Heart right ventricle (tissue), 16 donors: ENCODE results near the gene ADRA2A. TPM values are rescaled to one million over a fixed set of nuclear protein-coding genes. Genes with fewer than 3 reads are reported as not detected.

Source experiments
- ATAC-seq, 8 donors: fragments of 200-7000 bp; cut with Tn5 transposase; one replicate each; pipeline ENCODE4 v1.9.1; 2020; ENCODE audit warnings: mild to moderate bottlenecking in 8 of 8, moderate library complexity in 8 of 8, moderate number of reproducible peaks in 1 of 8
- DNase-seq, 2 donors: peaks; one replicate each; pipeline ENCODE4 v3.0.0-alpha.2; 2020
- H3K27ac ChIP-seq, 10 donors: fragments of 200-600 bp; sonication (generic) in 2 of 10; one replicate each; pipeline versions ENCODE4 v1.5.0 to v1.8.0; 2020 to 2022; ENCODE audit warnings: mild to moderate bottlenecking in 3 of 10
- H3K27me3 ChIP-seq, 7 donors: fragments of 200-600 bp; one replicate each; pipeline ENCODE4 v1.8.0; 2021 to 2022; ENCODE audit warnings: mild to moderate bottlenecking in 2 of 7
- H3K36me3 ChIP-seq, 9 donors: fragments of 200-600 bp; sonication (generic) in 1 of 9; one replicate each; pipeline versions ENCODE4 v1.5.0 to v1.8.0; 2020 to 2022; ENCODE audit warnings: mild to moderate bottlenecking in 2 of 9
- H3K4me1 ChIP-seq, 9 donors: fragments of 200-600 bp; sonication (generic) in 1 of 9; one replicate each; pipeline versions ENCODE4 v1.5.0 to v1.8.0; 2020 to 2022; ENCODE audit warnings: mild to moderate bottlenecking in 4 of 9
- H3K4me3 ChIP-seq, 10 donors: fragments of 200-600 bp; sonication (generic) in 2 of 10; one replicate each; pipeline versions ENCODE4 v1.5.0 to v1.8.0; 2020 to 2022; ENCODE audit warnings: mild to moderate bottlenecking in 7 of 10, moderate library complexity in 2 of 10
- H3K9me3 ChIP-seq, 11 donors: fragments of 200-600 bp in 10 of 11; sonication (generic) in 2 of 11; one replicate each; pipeline versions ENCODE4 v1.5.0 to v1.8.0; 2013 to 2022; ENCODE audit warnings: mild to moderate bottlenecking in 2 of 11, control low read depth in 1 of 11, moderate library complexity in 1 of 11
- WGBS, 2 donors: extraction: QIAGEN DNeasy Blood & Tissue Kit; methylation state at CpG; one replicate each; pipeline ENCODE4 v1.1.7; 2013; ENCODE audit warnings: inconsistent platforms in 1 of 2; 5-methylcytosine and 5-hydroxymethylcytosine counted together
- intact Hi-C, 10 donors: fragments of 100-400 bp; cut with DNase I; formaldehyde crosslinking; loops; one replicate each; pipeline versions ENCODE4 v1.11.1 to v1.14.2; 2022
- polyA plus RNA-seq, 2 donors: library from polyadenylated mRNA; stranded (reverse); fragments of 200-250 nt; gene quantifications; one replicate each; pipeline ENCODE4 v1.2.3, GENCODE V29; 2013
- total RNA-seq, 10 donors: library from RNA; stranded (reverse); fragmentation: NEBNext Ultra II Directional in 3 of 10; extraction: Animal tissue kit (Norgen Biotek cat#: 25700) in 3 of 10; gene quantifications; one replicate each; pipeline versions ENCODE4 v1.2.1 to v1.2.4, GENCODE V29; 2021 to 2023
- TF ChIP-seq, protein P1 (sequence below), 9 donors: fragments of 200-600 bp; sonication (generic) in 2 of 9; IDR thresholded peaks; one replicate each; pipeline versions ENCODE4 v1.5.0 to v1.8.0; 2021 to 2022; ENCODE audit warnings: antibody characterized with exemption in 9 of 9, mild to moderate bottlenecking in 5 of 9, moderate library complexity in 1 of 9
- donor health status: Arrhythmogenic right ventricular cardiomyopathy.
- donor health status: ischemic (EF 13 %, LVEDD 7.1; RV severe dilation, severe dysfunction).
- donor health status: healthy with polysubstance abuse.
- donor health status: DM: no; HTN: yes; CAD: no.
- donor health status: DM: no; HTN: no; CAD: no.
- donor health status: ischemic (EF 25% LVEDD 6.9; RV normal size, moderate dysfunction).
- donor health status: ischemic (EF 25% LVEDD 5.7; RV mildly dilated, moderate dysfunction).
- donor health status: healthy.
- donor health status: DM: yes; HTN: yes; CAD: no.
- donor health status: Ischemic cardiomyopathy.
- donor health status: ischemic (EF 35%, LVEDD 5.7; RV mildly dilated, moderate dysfunction).
- donor health status: nonischemic (EF 11% LVEDD 7.7; RV severe dilation, severe dysfunction).
- donor health status: DM: yes; HTN: yes; CAD: no.
- donor health status: PGD.
- donor health status: ischemic (EF 29% LVEDD 5.4; RV normal size, mild dysfunction).
- donor health status: nonischemic (EF 23%, LVEDD 6.1; RV moderate dilation, normal function).

The ADRA2A gene
- total and polyA plus RNA-seq, 12 donors: 0.29 to 1.4 (median 0.66) TPM

DNA sequence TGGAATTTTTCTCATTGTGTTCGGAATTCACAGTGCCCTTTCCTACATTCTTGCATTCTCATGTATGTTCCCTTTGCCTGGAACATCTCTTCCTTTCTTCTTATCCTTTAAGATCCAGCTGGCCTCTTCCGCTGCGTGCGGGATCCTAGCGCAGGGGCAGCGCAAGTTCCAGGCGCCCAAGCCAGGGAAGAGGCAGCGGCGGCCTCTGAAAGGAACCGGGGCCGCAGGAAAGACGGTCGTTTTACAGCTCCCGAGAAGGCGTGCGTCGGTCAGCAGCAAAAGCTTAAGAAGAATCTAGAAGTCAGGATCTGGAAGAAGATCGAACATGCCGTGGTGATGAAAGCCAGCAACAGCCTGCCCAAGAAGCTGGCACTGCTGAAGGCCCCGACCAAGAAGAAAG lies 28.0 kb downstream of the ADRA2A start:
- Histone ChIP-seq H3K27me3 (peaks cover 0 to 12% (median 0%) of the 10 kb centered on the region in 7 donors), H3K27ac (no peak overlapping the region), H3K4me1 (no peaks in the 10 kb centered on the region), H3K9me3 (no peaks in the 10 kb centered on the region), H3K4me3 (no peak overlapping the region), H3K36me3 (no peaks in the 10 kb centered on the region)
- 92 to 94% methylated on average over 20 of the region's 20 CpGs for WGBS, 2 donors
- TF ChIP-seq, protein P1, sequence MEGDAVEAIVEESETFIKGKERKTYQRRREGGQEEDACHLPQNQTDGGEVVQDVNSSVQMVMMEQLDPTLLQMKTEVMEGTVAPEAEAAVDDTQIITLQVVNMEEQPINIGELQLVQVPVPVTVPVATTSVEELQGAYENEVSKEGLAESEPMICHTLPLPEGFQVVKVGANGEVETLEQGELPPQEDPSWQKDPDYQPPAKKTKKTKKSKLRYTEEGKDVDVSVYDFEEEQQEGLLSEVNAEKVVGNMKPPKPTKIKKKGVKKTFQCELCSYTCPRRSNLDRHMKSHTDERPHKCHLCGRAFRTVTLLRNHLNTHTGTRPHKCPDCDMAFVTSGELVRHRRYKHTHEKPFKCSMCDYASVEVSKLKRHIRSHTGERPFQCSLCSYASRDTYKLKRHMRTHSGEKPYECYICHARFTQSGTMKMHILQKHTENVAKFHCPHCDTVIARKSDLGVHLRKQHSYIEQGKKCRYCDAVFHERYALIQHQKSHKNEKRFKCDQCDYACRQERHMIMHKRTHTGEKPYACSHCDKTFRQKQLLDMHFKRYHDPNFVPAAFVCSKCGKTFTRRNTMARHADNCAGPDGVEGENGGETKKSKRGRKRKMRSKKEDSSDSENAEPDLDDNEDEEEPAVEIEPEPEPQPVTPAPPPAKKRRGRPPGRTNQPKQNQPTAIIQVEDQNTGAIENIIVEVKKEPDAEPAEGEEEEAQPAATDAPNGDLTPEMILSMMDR (IDR thresholded peaks at IDR 0.05): no peak
- DNase-seq: no peak
- no peak for ATAC-seq
- intact Hi-C loops: no loop called here

DNA sequence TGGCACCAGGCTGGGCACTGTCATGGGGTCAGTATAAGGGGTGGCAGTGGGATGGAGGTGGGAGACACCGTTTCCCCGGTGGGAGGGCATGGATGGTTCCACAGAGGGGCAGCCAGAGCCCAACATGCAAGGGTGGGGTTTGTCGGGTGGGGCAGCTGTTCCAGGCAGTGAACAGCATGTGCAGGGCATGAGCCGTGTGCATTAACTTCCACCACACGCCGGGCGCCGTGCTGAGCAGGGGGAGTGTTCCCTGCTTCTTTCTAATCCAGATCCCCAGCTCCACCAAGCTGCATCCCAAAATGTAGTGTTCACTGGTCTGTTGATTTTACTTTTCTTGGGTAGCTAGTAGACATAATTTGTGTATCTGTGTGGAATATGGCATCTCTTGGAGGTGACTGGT lies 29.3 kb downstream of the ADRA2A start:
- no peak overlapping the region for H3K27ac ChIP-seq
- H3K27me3 ChIP-seq: peaks cover 0 to 8% (median 0%) of the 10 kb centered on the region in 7 donors
- TF ChIP-seq, protein P1 (IDR thresholded peaks at IDR 0.05): no peak
- H3K9me3 ChIP-seq: no peaks in the 10 kb centered on the region
- H3K4me3 ChIP-seq: no peak overlapping the region
- no peaks in the 10 kb centered on the region for H3K36me3 ChIP-seq
- no peaks in the 10 kb centered on the region for H3K4me1 ChIP-seq
- ATAC-seq (no peak), DNase-seq (no peak)
- 92 to 93% methylated on average over 8 of the region's 8 CpGs for WGBS, 2 donors
- intact Hi-C loops: no loop called here

DNA sequence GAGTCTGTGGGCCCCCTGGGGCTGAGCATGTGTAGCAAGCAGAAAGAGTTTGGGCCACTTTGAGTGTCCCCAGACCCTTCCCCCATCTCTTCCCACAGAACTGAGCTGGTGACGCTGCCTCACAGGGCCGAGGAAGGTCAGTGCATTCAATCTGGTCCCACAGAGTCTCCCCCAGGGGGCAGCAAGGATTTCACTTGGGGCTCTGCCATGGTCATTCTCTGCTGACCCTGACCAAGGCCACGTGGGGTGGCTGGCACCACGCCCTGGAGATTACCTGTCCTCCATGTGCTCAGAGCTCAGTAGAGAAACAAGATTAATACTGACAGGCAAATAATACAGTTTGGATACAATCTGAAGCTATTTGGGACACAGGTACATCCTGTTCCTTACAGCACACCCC lies 30.2 kb downstream of the ADRA2A start:
- intact Hi-C loops: no loop called here
- ATAC-seq (no peak), DNase-seq (no peak)
- Histone ChIP-seq H3K4me1 (no peaks in the 10 kb centered on the region), H3K4me3 (no peak overlapping the region), H3K27me3 (peaks cover 0 to 6% (median 0%) of the 10 kb centered on the region in 7 donors), H3K27ac (no peak overlapping the region), H3K9me3 (no peaks in the 10 kb centered on the region), H3K36me3 (no peaks in the 10 kb centered on the region)
- 45 to 60% methylated on average over 4 of the region's 4 CpGs for WGBS, 2 donors
- TF ChIP-seq, protein P1 (IDR thresholded peaks at IDR 0.05): no peak

DNA sequence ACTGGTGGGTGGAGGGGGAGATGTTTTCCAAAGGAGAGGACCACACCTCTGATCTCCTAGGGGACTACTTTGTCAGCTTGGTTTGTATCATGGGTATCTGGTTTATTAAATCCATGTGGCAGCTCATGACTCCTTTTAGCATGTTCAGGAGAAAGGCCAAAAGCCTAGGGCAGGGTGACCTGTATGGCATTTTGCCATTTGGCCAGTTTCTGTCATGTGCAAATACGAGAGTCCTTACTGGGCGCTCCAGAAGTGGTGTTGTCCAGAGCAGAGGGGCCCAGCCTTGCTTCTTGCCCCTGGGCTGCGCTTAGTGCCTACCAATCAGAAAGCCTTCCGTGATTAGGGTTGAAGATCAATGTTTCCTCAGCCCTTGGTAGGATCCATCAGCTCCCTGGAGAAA lies 31.0 kb downstream of the ADRA2A start:
- Histone ChIP-seq H3K27ac (no peak overlapping the region), H3K4me1 (no peaks in the 10 kb centered on the region), H3K27me3 (peaks cover 0 to 5% (median 0%) of the 10 kb centered on the region in 7 donors), H3K36me3 (no peaks in the 10 kb centered on the region), H3K4me3 (no peak overlapping the region), H3K9me3 (no peaks in the 10 kb centered on the region)
- WGBS, 2 donors: 73 to 82% methylated on average over 4 of the region's 4 CpGs
- ATAC-seq (no peak), DNase-seq (no peak)
- intact Hi-C loops: no loop called here
- TF ChIP-seq, protein P1 (IDR thresholded peaks at IDR 0.05): no peak
